ENCODE measurements around the gene ERN2.

GRCh38 chr16:23755484-23755809 is 42.4 kb upstream of the ERN2 start:
- TF ChIP-seq CTCF (IDR thresholded peaks at IDR 0.05) (no peak), EZH2 (IDR thresholded peaks at IDR 0.05) (no peak)

Measured in neural progenitor cell (in vitro differentiated cells).